SK-N-MC (cell line): ENCODE results near the gene HAL.

Experiments used
- EZH2 ChIP-seq: fragments of 200-600 bp; sonication (generic); IDR thresholded peaks from one replicate; pipeline ENCODE4 v1.6.1; 2017; ENCODE audit warnings: antibody characterized with exemption
- POLR2AphosphoS5 ChIP-seq: IDR thresholded peaks from 2 replicates; pipeline ENCODE4 v1.6.1; 2012; ENCODE audit warnings: mild to moderate bottlenecking, low read depth, low read length, borderline replicate concordance

DNA sequence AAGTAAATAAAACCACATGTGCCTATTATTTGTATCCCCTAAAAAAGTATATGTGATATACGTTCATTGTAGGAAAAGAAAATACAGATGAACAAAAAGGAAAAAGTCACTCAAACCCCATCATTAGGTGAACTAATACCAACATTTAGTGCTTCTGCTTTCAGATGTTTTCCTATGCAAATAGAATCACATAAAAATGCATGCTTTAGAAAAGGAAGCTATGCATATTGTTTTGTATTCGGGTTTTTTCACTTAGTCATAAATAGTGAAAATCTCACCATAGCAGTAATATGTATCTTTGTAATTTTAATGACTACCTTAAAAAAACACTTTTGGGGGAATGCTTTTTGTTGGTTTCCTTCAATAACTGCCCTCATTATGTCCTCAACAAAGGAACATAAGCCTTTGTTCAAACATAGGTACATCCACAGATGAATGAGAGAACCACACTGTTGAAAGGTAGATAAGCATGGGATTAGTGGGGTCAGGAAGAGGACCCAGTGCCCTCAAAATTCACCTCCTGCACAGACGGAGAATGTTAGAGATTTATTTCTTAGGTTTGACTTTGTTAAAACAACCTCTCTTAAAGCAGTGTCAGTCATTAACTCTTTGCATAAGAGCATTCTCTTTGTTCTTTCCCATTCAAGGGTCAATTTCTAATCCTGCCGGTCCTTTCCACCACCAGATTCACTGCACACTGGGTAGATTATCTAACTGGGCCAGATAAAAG lies 46.5 kb downstream of the HAL start:
- TF ChIP-seq EZH2 (no peak), POLR2AphosphoS5 (no peak)
